Cardiac muscle cell (in vitro differentiated cells and primary cell): ENCODE measurements around the gene SLTM. TPM values are rescaled to one million over a fixed set of nuclear protein-coding genes. Genes with fewer than 3 reads are reported as not detected.
A peak's percentile ranks its signal among the peaks of the same experiment; 100 is the strongest.

Source experiments
- DNase-seq, 2 donors: peaks; one replicate each; pipeline versions ENCODE4 v3.0.0 to v3.0.0-alpha.2; 2010 to 2017; ENCODE audit warnings: low read depth in 1 of 2, low spot score in 1 of 2
- H3K27ac ChIP-seq: fragments of 200-600 bp; sonication (generic); 2 replicates; pipeline ENCODE4 v1.5.1; 2016
- H3K27me3 ChIP-seq: fragments of 200-600 bp; sonication (generic); 2 replicates; pipeline ENCODE4 v1.6.0; 2016; ENCODE audit warnings: control low read depth
- H3K36me3 ChIP-seq: fragments of 200-600 bp; sonication (generic); 2 replicates; pipeline ENCODE4 v1.5.1; 2016; ENCODE audit warnings: control low read depth
- H3K4me1 ChIP-seq: fragments of 200-600 bp; sonication (generic); 2 replicates; pipeline ENCODE4 v1.8.1; 2017; ENCODE audit warnings: low read depth, mild to moderate bottlenecking, mixed run types
- H3K4me3 ChIP-seq: fragments of 200-600 bp; sonication (generic); 2 replicates; pipeline ENCODE4 v1.5.1; 2016; ENCODE audit warnings: mild to moderate bottlenecking
- H3K9me3 ChIP-seq: fragments of 200-600 bp; sonication (generic); 2 replicates; pipeline ENCODE4 v1.5.1; 2017; ENCODE audit warnings: low read depth, mild to moderate bottlenecking, control low read depth
- polyA plus RNA-seq: library from polyadenylated mRNA; unstranded; fragments of >200 nt; fragmentation: Nextera tagmentation; extraction: Ambion mirVana; gene quantifications from 2 replicates; pipeline ENCODE4 v1.2.1, GENCODE V29; 2016
- total RNA-seq: library from RNA; depleted of rRNA; stranded (reverse); fragments of >200 nt; gene quantifications from 2 replicates; pipeline ENCODE4 v1.2.3, GENCODE V29; 2016
- TF ChIP-seq, protein P1 (sequence below): IDR thresholded peaks from 2 replicates; pipeline ENCODE4 v1.5.1; 2012; ENCODE audit warnings: low read depth, mild to moderate bottlenecking, low read length

SLTM gene
- total and polyA plus RNA-seq, 2 experiments from 2014 or later, result 78.9 to 92.4 TPM

DNA sequence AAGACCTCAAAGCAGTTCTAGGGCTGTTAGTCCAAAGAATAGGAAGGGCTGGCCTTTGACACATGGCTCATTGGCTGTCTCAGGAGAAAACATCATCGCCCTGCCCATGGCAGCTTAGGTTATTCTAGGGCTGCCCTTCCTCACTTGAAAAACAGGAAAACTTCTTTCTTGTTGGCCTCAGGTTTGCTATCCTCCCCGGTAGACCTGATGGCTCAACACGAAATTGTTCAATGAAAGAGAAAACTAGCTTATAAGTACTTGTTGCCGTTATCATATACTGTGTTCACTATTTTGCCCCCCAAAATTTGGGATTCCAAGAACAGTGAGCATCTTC is 602 bp upstream of the SLTM start:
- DNase-seq, result no peak
- H3K9me3 ChIP-seq, result no peaks in the 10 kb centered on the region
- peaks cover 8% of the 10 kb centered on the region for H3K36me3 ChIP-seq
- peak overlapping the region; percentile 100 for H3K27ac ChIP-seq
- TF ChIP-seq, protein P1, sequence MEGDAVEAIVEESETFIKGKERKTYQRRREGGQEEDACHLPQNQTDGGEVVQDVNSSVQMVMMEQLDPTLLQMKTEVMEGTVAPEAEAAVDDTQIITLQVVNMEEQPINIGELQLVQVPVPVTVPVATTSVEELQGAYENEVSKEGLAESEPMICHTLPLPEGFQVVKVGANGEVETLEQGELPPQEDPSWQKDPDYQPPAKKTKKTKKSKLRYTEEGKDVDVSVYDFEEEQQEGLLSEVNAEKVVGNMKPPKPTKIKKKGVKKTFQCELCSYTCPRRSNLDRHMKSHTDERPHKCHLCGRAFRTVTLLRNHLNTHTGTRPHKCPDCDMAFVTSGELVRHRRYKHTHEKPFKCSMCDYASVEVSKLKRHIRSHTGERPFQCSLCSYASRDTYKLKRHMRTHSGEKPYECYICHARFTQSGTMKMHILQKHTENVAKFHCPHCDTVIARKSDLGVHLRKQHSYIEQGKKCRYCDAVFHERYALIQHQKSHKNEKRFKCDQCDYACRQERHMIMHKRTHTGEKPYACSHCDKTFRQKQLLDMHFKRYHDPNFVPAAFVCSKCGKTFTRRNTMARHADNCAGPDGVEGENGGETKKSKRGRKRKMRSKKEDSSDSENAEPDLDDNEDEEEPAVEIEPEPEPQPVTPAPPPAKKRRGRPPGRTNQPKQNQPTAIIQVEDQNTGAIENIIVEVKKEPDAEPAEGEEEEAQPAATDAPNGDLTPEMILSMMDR, result no peak
- H3K27me3 ChIP-seq, result no peaks in the 10 kb centered on the region
- H3K4me1 ChIP-seq, result peaks cover 12% of the 10 kb centered on the region
- peak overlapping the region; percentile 94 for H3K4me3 ChIP-seq

GRCh38 chr15:58932710-58933280 is 684 bp downstream of the SLTM start:
- peak overlapping the region; percentile 100 for H3K27ac ChIP-seq
- peak overlapping the region; percentile 94 for H3K4me3 ChIP-seq
- no peaks in the 10 kb centered on the region for H3K9me3 ChIP-seq
- H3K36me3 ChIP-seq, result peaks cover 21% of the 10 kb centered on the region
- DNase-seq, result peak; percentile 48 to 67
- no peaks in the 10 kb centered on the region for H3K27me3 ChIP-seq
- TF ChIP-seq, protein P1, result no peak
- H3K4me1 ChIP-seq, result peaks cover 12% of the 10 kb centered on the region

DNA sequence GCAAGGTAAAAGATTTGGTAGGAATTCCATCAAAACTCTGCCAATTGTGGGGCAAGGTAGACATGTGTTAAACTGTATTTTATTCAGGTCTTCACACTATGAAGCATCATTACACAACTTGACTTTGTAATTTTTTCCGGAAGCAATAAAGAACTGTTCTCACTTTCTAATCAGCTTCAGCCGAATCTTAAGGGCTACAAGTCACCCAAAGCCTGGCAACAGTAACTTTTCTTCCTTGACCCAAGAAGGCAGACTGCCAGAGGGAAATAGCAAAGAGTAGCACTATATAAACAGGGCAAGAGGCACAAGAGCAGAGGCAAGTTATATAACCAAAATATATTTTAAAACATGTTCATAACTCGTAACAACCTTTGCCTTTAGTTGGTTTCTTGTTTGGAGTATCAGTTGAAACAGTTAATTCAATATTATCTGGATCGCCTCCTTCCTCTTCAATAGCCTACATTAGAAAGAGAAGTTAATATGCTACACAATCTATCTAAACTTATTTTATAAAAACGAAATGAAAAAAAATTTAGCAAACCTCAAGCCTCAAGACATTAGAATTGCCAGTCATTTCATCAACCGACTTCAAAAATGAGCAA is 1.4 kb downstream of the SLTM start:
- no peaks in the 10 kb centered on the region for H3K27me3 ChIP-seq
- H3K27ac ChIP-seq, result peak overlapping the region; percentile 100
- H3K4me3 ChIP-seq, result peak overlapping the region; percentile 94
- peaks cover 12% of the 10 kb centered on the region for H3K4me1 ChIP-seq
- DNase-seq, result peak; percentile 35 to 75
- TF ChIP-seq, protein P1, result no peak
- no peaks in the 10 kb centered on the region for H3K9me3 ChIP-seq
- peaks cover 23% of the 10 kb centered on the region for H3K36me3 ChIP-seq

GRCh38 chr15:58929891-58930416 is 3.5 kb downstream of the SLTM start:
- Histone ChIP-seq H3K27me3 (no peaks in the 10 kb centered on the region), H3K27ac (no peak overlapping the region), H3K9me3 (no peaks in the 10 kb centered on the region), H3K4me3 (no peak overlapping the region), H3K4me1 (peaks cover 12% of the 10 kb centered on the region), H3K36me3 (peaks cover 23% of the 10 kb centered on the region)
- no peak for DNase-seq
- TF ChIP-seq, protein P1, result no peak

DNA sequence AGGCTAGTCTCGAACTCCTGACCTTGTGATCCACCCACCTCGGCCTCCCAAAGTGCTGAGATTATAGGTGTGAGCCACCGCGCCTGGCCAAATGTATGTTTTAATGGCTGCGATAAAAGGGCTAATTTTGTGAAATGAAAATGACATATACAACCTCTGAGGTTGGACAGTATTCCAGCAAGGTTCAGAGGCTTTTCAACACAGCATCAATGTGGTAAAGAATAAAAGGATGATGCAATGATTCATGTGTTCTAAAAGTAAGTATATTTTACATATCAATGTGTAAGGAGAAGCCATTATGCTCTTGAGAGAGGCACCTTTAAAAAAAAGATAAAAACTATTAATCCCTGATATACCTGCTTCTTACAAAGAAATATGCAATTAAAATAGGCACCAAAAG is 6.7 kb downstream of the SLTM start:
- TF ChIP-seq, protein P1, result no peak
- no peak overlapping the region for H3K4me3 ChIP-seq
- peaks cover 23% of the 10 kb centered on the region for H3K36me3 ChIP-seq

More for the DNA sequence above, 6.7 kb downstream of the SLTM start:
- Histone ChIP-seq H3K27ac (no peak overlapping the region), H3K4me1 (peaks cover 11% of the 10 kb centered on the region), H3K27me3 (no peaks in the 10 kb centered on the region), H3K9me3 (no peaks in the 10 kb centered on the region)
- DNase-seq, result no peak
